H7 (cell line): ENCODE measurements around the gene ANO6. TPM values are rescaled to one million over a fixed set of nuclear protein-coding genes. Genes with fewer than 3 reads are reported as not detected.

Experiments used
- DNase-seq: peaks from one replicate; pipeline ENCODE4 v3.0.0; 2012
- H3K27me3 ChIP-seq: 2 replicates; pipeline ENCODE4 v1.6.0; 2011; ENCODE audit warnings: mild to moderate bottlenecking, low read length; ENCODE audit not compliant: control insufficient read depth, insufficient read depth
- H3K36me3 ChIP-seq: replicated peaks from 2 replicates; pipeline ENCODE4 v1.5.1; 2011; ENCODE audit warnings: low read length; ENCODE audit not compliant: control insufficient read depth, insufficient read depth
- H3K4me3 ChIP-seq: 2 replicates; pipeline ENCODE4 v1.5.1; 2011; ENCODE audit warnings: low read depth, mild to moderate bottlenecking, control low read depth, low read length, moderate library complexity; ENCODE audit not compliant: insufficient read depth
- total RNA-seq: library from RNA; depleted of rRNA; stranded (reverse); fragments of >200 nt; shearing (Covaris generic); gene quantifications from 2 replicates; pipeline ENCODE4 v1.2.3, GENCODE V29; 2014

Gene ANO6
- total RNA-seq, 1 experiment from 2014 or later: 33.4 TPM

DNA sequence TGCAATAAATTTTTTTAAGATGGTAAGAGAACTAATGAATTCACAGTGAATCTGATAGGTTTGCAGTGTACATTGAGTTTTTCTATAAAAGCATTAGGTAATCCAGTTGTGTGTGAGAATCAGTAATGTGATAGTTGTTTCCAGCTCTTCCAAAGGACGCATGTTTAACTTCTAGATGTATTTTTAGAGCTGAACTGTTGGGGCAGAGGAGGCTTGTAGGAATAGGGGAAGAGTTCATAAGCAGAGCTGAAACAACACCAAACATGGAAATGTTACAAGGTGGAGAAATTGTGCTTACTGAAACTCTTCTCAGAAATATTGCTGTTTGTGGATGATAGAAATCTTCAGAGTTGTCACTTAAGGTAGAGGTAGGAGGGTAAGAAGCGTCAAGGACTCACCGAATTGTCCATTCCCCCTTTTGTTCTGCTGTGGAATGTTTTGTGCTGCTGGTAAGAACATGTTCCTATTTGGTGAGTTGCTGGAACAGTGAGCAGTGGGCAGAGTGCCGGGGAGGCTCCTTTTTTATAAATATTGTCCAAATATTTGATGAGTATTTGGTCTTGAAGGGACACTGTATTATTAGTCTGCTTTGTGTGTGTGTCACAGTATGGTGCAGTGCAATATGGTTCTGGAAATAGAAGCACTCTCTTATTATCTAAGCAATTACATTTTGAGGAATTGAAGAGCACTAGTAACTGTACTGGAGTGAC lies 76.7 kb downstream of the ANO6 start:
- no peak for DNase-seq
- H3K27me3 ChIP-seq: no peaks in the 10 kb centered on the region
- no peak overlapping the region for H3K4me3 ChIP-seq
- no peaks in the 10 kb centered on the region for H3K36me3 ChIP-seq

GRCh38 chr12:45294906-45295305 lies 79.0 kb downstream of the ANO6 start:
- DNase-seq: no peak
- H3K36me3 ChIP-seq: no peaks in the 10 kb centered on the region
- no peak overlapping the region for H3K4me3 ChIP-seq
- H3K27me3 ChIP-seq: no peaks in the 10 kb centered on the region

- H3K27me3 ChIP-seq: no peaks in the 10 kb centered on the region
Measured at GRCh38 chr12:45296046-45296586, 80.2 kb downstream of the ANO6 start.

GRCh38 chr12:45298047-45298446 lies 82.2 kb downstream of the ANO6 start:
- no peaks in the 10 kb centered on the region for H3K27me3 ChIP-seq
- no peak for DNase-seq
- H3K4me3 ChIP-seq: no peak overlapping the region
- H3K36me3 ChIP-seq: no peaks in the 10 kb centered on the region

More at GRCh38 chr12:45296046-45296586, 80.2 kb downstream of the ANO6 start:
- H3K4me3 ChIP-seq: no peak overlapping the region
- DNase-seq: no peak
- no peaks in the 10 kb centered on the region for H3K36me3 ChIP-seq

DNA sequence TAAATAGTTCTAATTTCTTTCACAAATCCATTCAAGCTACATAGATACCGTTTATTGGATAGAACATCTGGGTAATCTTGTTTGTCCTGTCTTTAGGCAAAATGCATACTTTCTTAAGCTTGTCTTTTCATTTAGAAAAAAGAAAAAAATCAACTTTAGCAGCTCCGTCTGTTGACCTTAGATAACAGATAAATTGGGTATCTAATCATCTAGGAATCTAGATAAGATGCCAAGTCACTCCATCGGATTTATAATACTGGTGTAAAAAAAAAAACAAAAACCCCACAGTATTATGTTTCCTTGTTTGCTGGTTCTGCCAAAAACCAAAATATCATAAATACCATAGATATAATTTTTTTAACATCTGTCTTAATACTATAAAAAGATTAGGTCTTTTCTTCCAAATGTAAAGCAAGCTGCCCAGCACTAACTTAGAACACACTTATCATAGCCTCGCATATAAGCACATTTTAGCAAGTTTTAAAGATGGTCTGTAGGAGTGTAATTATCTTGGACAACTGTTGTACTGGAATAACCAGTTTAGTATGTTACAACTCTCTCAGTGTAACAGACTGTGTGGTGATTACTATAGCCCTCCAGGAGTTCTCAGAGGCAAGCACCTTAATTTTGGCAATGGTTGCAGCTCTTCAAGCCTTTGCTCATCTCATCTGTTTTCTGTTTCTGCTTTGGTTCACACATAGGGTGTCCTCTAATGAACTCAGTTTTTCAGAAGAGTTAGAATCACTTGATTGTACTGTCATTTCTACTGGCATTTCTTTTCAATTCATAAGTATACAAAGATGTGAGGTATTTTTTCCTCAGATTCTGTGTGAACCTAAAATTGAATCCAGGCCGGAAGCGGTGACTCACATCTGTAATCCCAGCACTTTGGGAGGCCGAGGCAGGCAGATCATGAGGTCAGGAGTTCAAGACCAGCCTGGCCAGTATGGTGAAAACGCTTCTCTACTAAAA lies 83.1 kb downstream of the ANO6 start:
- no peaks in the 10 kb centered on the region for H3K27me3 ChIP-seq
- DNase-seq: no peak
- H3K36me3 ChIP-seq: no peaks in the 10 kb centered on the region
- no peak overlapping the region for H3K4me3 ChIP-seq

DNA sequence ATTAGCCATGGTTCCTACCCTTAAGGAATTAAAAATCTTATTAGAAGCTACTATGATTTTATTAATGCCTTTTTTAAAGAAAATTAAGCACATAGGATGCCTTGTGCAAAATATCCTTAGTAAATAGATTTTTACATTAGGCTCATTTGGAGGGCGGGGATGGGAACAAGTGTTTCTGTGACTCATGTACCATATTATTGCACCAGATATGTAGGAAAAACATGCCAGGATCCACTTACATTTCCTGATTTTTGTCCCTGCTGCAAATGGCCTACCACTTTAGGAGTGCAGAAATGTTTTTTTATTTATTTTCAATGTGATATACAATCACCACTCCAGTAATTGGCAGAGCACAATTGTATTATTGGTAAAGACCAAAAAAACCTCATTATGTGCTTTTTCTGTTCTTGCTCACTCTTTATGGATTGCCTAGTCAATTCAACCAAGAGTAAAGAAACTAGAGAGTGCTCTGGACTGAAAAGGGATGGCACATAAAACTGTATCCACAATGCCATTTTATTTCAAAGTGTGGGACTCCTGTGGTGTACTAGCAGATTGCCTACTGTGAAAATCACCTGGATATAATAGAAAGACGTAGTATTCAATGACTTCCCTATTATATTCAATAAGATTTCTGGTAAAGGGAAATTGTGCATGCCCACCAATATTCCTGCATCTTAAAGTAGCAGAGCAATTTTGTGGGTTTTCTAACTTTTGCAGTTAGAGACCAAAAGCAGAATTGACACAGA lies 86.9 kb downstream of the ANO6 start:
- Histone ChIP-seq H3K4me3 (no peak overlapping the region), H3K27me3 (no peaks in the 10 kb centered on the region), H3K36me3 (no peaks in the 10 kb centered on the region)
- no peak for DNase-seq

GRCh38 chr12:45303945-45304344 lies 88.0 kb downstream of the ANO6 start:
- DNase-seq: no peak
- no peaks in the 10 kb centered on the region for H3K36me3 ChIP-seq
- no peaks in the 10 kb centered on the region for H3K27me3 ChIP-seq
- H3K4me3 ChIP-seq: no peak overlapping the region

DNA sequence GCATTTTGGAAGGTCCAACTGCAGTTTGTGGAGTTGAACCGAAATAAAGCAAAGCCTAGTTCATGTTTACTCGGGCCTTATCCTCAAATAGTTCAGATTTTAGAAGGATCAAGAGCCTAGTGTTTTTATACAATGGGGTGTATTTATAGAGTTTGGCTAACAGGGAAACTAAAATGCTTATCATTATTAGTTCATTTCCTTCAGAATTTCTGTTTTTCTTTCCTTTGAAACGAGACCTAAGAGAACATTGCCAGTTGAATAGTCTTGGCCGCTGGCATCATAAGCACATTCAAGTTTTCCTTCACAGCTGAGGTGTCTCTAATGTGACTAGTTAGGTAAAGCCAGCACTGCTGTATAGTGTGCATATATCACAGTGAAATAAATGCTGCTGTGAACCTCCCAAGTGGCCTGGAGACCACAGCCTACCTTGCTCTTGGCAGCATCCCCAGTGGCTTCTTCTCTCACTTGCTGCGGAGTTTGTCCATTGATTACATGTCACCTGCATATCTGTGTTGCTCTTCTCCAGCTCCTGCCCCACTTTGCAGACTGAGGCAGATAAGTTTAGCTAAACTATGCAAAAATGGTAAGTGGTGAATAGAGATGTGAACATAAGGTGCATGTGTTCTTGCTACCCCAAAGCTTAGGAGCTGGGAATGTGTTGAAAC lies 88.8 kb downstream of the ANO6 start:
- H3K27me3 ChIP-seq: no peaks in the 10 kb centered on the region
- no peak overlapping the region for H3K4me3 ChIP-seq
- DNase-seq: no peak
- H3K36me3 ChIP-seq: no peaks in the 10 kb centered on the region

GRCh38 chr12:45305907-45306306 lies 90.0 kb downstream of the ANO6 start:
- H3K36me3 ChIP-seq: no peaks in the 10 kb centered on the region
- DNase-seq: no peak
- H3K4me3 ChIP-seq: no peak overlapping the region
- no peaks in the 10 kb centered on the region for H3K27me3 ChIP-seq

GRCh38 chr12:45309836-45310626 lies 94.1 kb downstream of the ANO6 start:
- Histone ChIP-seq H3K27me3 (no peaks in the 10 kb centered on the region), H3K4me3 (no peak overlapping the region), H3K36me3 (no peaks in the 10 kb centered on the region)
- no peak for DNase-seq

DNA sequence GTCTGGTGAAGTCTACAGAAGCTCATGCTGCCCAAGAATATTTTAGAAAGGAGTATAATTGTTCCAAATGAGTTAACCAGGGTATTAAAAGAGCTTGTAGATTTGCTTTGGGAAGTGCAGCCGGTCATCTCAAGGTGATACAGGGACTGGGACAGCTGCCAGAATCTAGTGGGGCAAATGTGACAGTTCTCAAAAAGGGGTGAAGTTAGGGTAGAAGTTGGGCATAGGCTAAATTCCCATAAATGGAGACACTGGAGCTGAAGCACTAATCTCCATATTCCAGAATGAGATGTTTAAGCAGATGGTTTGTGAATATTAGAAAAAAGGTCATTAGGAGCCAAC lies 94.7 kb downstream of the ANO6 start:
- H3K36me3 ChIP-seq: no peaks in the 10 kb centered on the region
- H3K4me3 ChIP-seq: no peak overlapping the region
- no peaks in the 10 kb centered on the region for H3K27me3 ChIP-seq
- DNase-seq: no peak

DNA sequence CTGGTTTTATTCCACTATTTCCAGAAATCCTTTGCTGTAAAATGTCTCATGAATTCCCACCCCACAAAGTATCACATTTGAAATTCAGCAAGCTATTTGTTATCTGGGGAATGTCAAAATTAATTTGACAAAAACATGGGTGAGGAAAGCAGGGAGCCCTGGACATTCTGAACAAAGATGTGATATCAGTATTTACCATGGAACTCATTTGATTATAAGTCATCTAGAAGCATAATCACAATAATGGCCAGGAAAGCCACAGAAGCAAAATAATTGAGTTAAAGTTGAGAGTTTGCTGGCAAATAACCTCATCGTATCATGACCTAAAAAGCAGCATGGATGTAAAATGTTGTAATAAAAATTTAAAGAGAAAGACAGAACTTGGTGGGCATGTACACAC lies 96.1 kb downstream of the ANO6 start:
- no peak for DNase-seq
- Histone ChIP-seq H3K36me3 (no peaks in the 10 kb centered on the region), H3K4me3 (no peak overlapping the region), H3K27me3 (no peaks in the 10 kb centered on the region)

- Histone ChIP-seq H3K4me3 (no peak overlapping the region), H3K36me3 (no peaks in the 10 kb centered on the region), H3K27me3 (no peaks in the 10 kb centered on the region)
- no peak for DNase-seq
Measured at GRCh38 chr12:45314770-45315169, 98.9 kb downstream of the ANO6 start.
